HepG2 (cell line): ENCODE results near the gene TIMP3. TPM values are rescaled to one million over a fixed set of nuclear protein-coding genes. Genes with fewer than 3 reads are reported as not detected.

ENCODE experiments used
- MBD4 ChIP-seq: IDR thresholded peaks from 2 replicates; pipeline ENCODE4 v1.6.1; 2012; ENCODE audit warnings: low read length, inconsistent platforms, borderline replicate concordance
- MXD4 ChIP-seq: IDR thresholded peaks from 2 replicates; pipeline ENCODE4 v1.6.1; 2016; ENCODE audit warnings: mild to moderate bottlenecking, missing biosample characterization, missing genetic modification reagents
- SRSF1 ChIP-seq: fragments of 200-400 bp; formaldehyde crosslinking; optimal IDR thresholded peaks from 2 replicates; pipeline ENCODE3; 2017; ENCODE audit warnings: mild to moderate bottlenecking, low read depth, low read length, moderate library complexity
- ZNF333 ChIP-seq: sonication (generic); formaldehyde crosslinking; IDR thresholded peaks from 2 replicates; pipeline ENCODE4 v1.4.0; 2020; ENCODE audit warnings: mild to moderate bottlenecking, missing genetic modification reagents, borderline replicate concordance
- ZSCAN20 ChIP-seq: sonication (generic); formaldehyde crosslinking; IDR thresholded peaks from 2 replicates; pipeline ENCODE4 v1.4.0; 2020; ENCODE audit warnings: missing genetic modification reagents, mild to moderate bottlenecking, borderline replicate concordance
- polyA plus RNA-seq, 8 experiments: library from polyadenylated mRNA; depleted of rRNA in 3 of 8; stranded (reverse) in 7 of 8; unstranded in 1 of 8; fragments of >200 nt; fragmentation: Illumina TruSeq in 4 of 8; extraction: Trizol in 4 of 8; gene quantifications; 2 replicates each; pipeline versions ENCODE4 v1.2.1 to v1.2.3, GENCODE V29; 2011 to 2016; ENCODE audit warnings: low read depth in 4 of 8, missing spikeins in 1 of 8, mixed read lengths in 1 of 8; ENCODE audit not compliant: insufficient read depth in 1 of 8
- total RNA-seq, 5 experiments: library from RNA; depleted of rRNA; stranded (reverse); fragments of >200 nt; fragmentation: Illumina TruSeq; extraction: Trizol; gene quantifications; 2 replicates each; pipeline ENCODE4 v1.2.3, GENCODE V29; 2016; ENCODE audit warnings: low read depth in 1 of 5
- TF ChIP-seq, protein P1 (sequence below): IDR thresholded peaks from 2 replicates; pipeline ENCODE4 v1.6.1; 2016; ENCODE audit warnings: low read depth, missing genetic modification reagents, missing compliant biosample characterization
- TF ChIP-seq, protein P2 (sequence below): sonication (generic); formaldehyde crosslinking; IDR thresholded peaks from 2 replicates; pipeline ENCODE4 v1.4.0; 2020; ENCODE audit warnings: mild to moderate bottlenecking, low read depth, missing genetic modification reagents

TIMP3 gene
- total and polyA plus RNA-seq, 2 of the 13 experiments (the other 11 are each of a cell fraction or from before 2014, with no cell fraction given) = 57.3 to 86.6 TPM

DNA sequence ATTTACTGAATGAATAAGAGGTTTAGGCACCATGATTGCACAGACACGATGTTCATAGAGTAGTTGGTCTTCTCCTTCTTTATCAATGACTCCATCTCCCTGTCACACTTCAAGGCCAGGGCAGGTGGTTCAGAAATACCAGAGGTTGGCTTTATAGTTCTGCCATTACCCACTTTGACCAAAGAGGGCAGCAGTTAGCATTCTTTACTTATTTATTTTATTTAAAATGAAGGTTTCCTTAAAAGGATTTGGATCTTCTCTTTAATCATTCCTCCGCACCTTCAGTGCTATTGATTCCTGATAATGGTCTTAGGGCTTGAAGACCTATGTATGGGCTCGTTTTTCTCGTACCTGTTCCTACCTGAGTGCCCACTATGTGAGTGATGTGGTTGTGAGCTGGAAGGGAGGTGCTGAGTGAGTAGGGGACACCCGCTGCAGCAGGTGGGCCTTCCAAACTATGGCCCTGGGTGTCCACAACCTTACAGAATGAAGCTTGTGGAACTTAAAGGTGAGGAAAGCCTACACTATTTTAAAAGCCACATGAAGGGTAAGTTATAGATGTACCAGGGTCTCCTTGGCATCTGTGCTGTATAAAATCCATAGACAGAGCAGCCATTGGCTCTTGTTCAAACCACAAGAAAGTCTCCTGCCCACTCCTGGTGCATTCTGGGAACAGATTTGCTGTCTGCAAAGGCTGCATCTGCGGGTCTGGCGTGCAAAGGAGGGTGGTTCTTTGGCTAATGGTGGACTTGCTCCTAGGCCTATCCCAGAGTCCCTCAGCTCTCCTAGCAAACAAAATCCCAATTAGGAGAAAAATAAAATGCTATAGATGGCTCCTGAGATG, 35.0 kb downstream of the TIMP3 start (continued):
- TF ChIP-seq, protein P1, sequence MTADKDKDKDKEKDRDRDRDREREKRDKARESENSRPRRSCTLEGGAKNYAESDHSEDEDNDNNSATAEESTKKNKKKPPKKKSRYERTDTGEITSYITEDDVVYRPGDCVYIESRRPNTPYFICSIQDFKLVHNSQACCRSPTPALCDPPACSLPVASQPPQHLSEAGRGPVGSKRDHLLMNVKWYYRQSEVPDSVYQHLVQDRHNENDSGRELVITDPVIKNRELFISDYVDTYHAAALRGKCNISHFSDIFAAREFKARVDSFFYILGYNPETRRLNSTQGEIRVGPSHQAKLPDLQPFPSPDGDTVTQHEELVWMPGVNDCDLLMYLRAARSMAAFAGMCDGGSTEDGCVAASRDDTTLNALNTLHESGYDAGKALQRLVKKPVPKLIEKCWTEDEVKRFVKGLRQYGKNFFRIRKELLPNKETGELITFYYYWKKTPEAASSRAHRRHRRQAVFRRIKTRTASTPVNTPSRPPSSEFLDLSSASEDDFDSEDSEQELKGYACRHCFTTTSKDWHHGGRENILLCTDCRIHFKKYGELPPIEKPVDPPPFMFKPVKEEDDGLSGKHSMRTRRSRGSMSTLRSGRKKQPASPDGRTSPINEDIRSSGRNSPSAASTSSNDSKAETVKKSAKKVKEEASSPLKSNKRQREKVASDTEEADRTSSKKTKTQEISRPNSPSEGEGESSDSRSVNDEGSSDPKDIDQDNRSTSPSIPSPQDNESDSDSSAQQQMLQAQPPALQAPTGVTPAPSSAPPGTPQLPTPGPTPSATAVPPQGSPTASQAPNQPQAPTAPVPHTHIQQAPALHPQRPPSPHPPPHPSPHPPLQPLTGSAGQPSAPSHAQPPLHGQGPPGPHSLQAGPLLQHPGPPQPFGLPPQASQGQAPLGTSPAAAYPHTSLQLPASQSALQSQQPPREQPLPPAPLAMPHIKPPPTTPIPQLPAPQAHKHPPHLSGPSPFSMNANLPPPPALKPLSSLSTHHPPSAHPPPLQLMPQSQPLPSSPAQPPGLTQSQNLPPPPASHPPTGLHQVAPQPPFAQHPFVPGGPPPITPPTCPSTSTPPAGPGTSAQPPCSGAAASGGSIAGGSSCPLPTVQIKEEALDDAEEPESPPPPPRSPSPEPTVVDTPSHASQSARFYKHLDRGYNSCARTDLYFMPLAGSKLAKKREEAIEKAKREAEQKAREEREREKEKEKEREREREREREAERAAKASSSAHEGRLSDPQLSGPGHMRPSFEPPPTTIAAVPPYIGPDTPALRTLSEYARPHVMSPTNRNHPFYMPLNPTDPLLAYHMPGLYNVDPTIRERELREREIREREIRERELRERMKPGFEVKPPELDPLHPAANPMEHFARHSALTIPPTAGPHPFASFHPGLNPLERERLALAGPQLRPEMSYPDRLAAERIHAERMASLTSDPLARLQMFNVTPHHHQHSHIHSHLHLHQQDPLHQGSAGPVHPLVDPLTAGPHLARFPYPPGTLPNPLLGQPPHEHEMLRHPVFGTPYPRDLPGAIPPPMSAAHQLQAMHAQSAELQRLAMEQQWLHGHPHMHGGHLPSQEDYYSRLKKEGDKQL (CRISPR knock-in tag) = no peak
- TF ChIP-seq ZNF333 (CRISPR knock-in tag) (no peak), MXD4 (CRISPR knock-in tag) (no peak), SRSF1 (no peak), MBD4 (no peak), ZSCAN20 (CRISPR knock-in tag) (no peak)
- TF ChIP-seq, protein P2, sequence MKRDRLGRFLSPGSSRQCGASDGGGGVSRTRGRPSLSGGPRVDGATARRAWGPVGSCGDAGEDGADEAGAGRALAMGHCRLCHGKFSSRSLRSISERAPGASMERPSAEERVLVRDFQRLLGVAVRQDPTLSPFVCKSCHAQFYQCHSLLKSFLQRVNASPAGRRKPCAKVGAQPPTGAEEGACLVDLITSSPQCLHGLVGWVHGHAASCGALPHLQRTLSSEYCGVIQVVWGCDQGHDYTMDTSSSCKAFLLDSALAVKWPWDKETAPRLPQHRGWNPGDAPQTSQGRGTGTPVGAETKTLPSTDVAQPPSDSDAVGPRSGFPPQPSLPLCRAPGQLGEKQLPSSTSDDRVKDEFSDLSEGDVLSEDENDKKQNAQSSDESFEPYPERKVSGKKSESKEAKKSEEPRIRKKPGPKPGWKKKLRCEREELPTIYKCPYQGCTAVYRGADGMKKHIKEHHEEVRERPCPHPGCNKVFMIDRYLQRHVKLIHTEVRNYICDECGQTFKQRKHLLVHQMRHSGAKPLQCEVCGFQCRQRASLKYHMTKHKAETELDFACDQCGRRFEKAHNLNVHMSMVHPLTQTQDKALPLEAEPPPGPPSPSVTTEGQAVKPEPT (CRISPR knock-in tag) = no peak
